Measurements from ENCODE around the gene KCTD2. TPM values are rescaled to one million over a fixed set of nuclear protein-coding genes. Genes with fewer than 3 reads are reported as not detected.
"Not testable (repeated sequence)": the region's sequence is repeated elsewhere in the genome, so short reads cannot be mapped to it uniquely, and the experiment has no call there.

The KCTD2 gene
- total RNA-seq, 3 donors from 2014 or later, result 19.1 to 30.0 (median 21.2) TPM

- no peak for TF ChIP-seq CTCF (IDR thresholded peaks at IDR 0.05)
Observed at GRCh38 chr17:75033346-75034235, 13.4 kb upstream of the KCTD2 start.

GRCh38 chr17:75034236-75034908 is 12.7 kb upstream of the KCTD2 start:
- DNase-seq, result peak; percentile 88 to 92 (median 89)
- Histone ChIP-seq H3K4me1 (ENCODE audit: low read depth) (peaks cover 31% of the 10 kb centered on the region), H3K9me3 (no peaks in the 10 kb centered on the region), H3K4me3 (peak overlapping the region; percentile 16), H3K36me3 (ENCODE audit: low read depth) (no peaks in the 10 kb centered on the region)
- intact Hi-C loops (cut with DNase I, micrococcal nuclease), result no loop called here
- no peak for TF ChIP-seq CTCF (IDR thresholded peaks at IDR 0.05)
- ATAC-seq, result peak; percentile 73

More at GRCh38 chr17:75033346-75034235, 13.4 kb upstream of the KCTD2 start:
- ATAC-seq, result peak; percentile 52
- intact Hi-C loops (cut with DNase I, micrococcal nuclease), result no loop called here
- Histone ChIP-seq H3K4me1 (ENCODE audit: low read depth) (peaks cover 31% of the 10 kb centered on the region), H3K4me3 (no peak overlapping the region), H3K36me3 (ENCODE audit: low read depth) (no peaks in the 10 kb centered on the region), H3K9me3 (no peaks in the 10 kb centered on the region)
- peak; percentile 90 to 94 (median 94) for DNase-seq

- DNase-seq (peak; percentile 86 to 90 (median 89)), ATAC-seq (peak; percentile 53)
- peaks cover 11% of the 10 kb centered on the region for H3K36me3 ChIP-seq (ENCODE audit: low read depth)
- TF ChIP-seq CTCF (IDR thresholded peaks at IDR 0.05), result no peak
- peaks cover 31% of the 10 kb centered on the region for H3K4me1 ChIP-seq (ENCODE audit: low read depth)
- no peak overlapping the region for H3K4me3 ChIP-seq
- no peaks in the 10 kb centered on the region for H3K9me3 ChIP-seq
- intact Hi-C loops (cut with DNase I, micrococcal nuclease), result no loop called here
Observed at GRCh38 chr17:75036643-75037268, 10.3 kb upstream of the KCTD2 start.

GRCh38 chr17:75039238-75039637 is 7.8 kb upstream of the KCTD2 start:
- no peak overlapping the region for H3K4me3 ChIP-seq
- DNase-seq (no peak), ATAC-seq (no peak)
- no peaks in the 10 kb centered on the region for H3K9me3 ChIP-seq
- peaks cover 20% of the 10 kb centered on the region for H3K4me1 ChIP-seq (ENCODE audit: low read depth)
- H3K36me3 ChIP-seq (ENCODE audit: low read depth), result peaks cover 12% of the 10 kb centered on the region
- intact Hi-C loops (cut with DNase I, micrococcal nuclease), result no loop called here
- TF ChIP-seq CTCF (IDR thresholded peaks at IDR 0.05), result no peak

- H3K36me3 ChIP-seq (ENCODE audit: low read depth), result peaks cover 12% of the 10 kb centered on the region
- ATAC-seq, result no peak
Observed at GRCh38 chr17:75041656-75042280, 5.3 kb upstream of the KCTD2 start.

GRCh38 chr17:75043789-75044188 is 3.2 kb upstream of the KCTD2 start:
- ATAC-seq; DNase-seq; H3K4me3 ChIP-seq; intact Hi-C loops (cut with DNase I, micrococcal nuclease); H3K9me3 ChIP-seq: not testable (repeated sequence)
- H3K36me3 ChIP-seq (ENCODE audit: low read depth), result peaks cover 12% of the 10 kb centered on the region
- peaks cover 16% of the 10 kb centered on the region for H3K4me1 ChIP-seq (ENCODE audit: low read depth)

More at GRCh38 chr17:75041656-75042280, 5.3 kb upstream of the KCTD2 start:
- Histone ChIP-seq H3K9me3 (no peaks in the 10 kb centered on the region), H3K4me3 (no peak overlapping the region), H3K4me1 (ENCODE audit: low read depth) (peaks cover 7% of the 10 kb centered on the region)
- DNase-seq, result no peak
- intact Hi-C loops (cut with DNase I, micrococcal nuclease), result no loop called here
- TF ChIP-seq CTCF (IDR thresholded peaks at IDR 0.05), result no peak
